Dendritic cell treated with granulocyte-macrophage colony-stimulating factor and Interleukin-4, amounts not matched to agents 40 ng/mL and 50 ng/mL, for 4 days (primary cell): ENCODE measurements around the gene GJC2.

Experiments used
- H3K27ac Mint-ChIP-seq: one replicate; pipeline ENCODE4 v1.8.0; 2022; ENCODE audit warnings: mild to moderate bottlenecking, mixed read lengths
- H3K27me3 Mint-ChIP-seq: one replicate; pipeline ENCODE4 v1.8.0; 2022; ENCODE audit warnings: mild to moderate bottlenecking, mixed read lengths
- H3K36me3 Mint-ChIP-seq: one replicate; pipeline ENCODE4 v1.8.0; 2022; ENCODE audit warnings: low read depth, mixed read lengths
- H3K4me1 Mint-ChIP-seq: one replicate; pipeline ENCODE4 v1.8.0; 2022; ENCODE audit warnings: low read depth, mixed read lengths
- H3K4me3 Mint-ChIP-seq: one replicate; pipeline ENCODE4 v1.8.0; 2022; ENCODE audit warnings: mild to moderate bottlenecking, moderate library complexity, mixed read lengths
- H3K9me3 Mint-ChIP-seq: one replicate; pipeline ENCODE4 v1.8.0; 2022; ENCODE audit warnings: mixed read lengths
- intact Hi-C: fragments of 100-400 bp; cut with micrococcal nuclease; formaldehyde crosslinking; loops from one replicate; pipeline ENCODE4 v1.15.0; 2022

GJC2 gene

DNA sequence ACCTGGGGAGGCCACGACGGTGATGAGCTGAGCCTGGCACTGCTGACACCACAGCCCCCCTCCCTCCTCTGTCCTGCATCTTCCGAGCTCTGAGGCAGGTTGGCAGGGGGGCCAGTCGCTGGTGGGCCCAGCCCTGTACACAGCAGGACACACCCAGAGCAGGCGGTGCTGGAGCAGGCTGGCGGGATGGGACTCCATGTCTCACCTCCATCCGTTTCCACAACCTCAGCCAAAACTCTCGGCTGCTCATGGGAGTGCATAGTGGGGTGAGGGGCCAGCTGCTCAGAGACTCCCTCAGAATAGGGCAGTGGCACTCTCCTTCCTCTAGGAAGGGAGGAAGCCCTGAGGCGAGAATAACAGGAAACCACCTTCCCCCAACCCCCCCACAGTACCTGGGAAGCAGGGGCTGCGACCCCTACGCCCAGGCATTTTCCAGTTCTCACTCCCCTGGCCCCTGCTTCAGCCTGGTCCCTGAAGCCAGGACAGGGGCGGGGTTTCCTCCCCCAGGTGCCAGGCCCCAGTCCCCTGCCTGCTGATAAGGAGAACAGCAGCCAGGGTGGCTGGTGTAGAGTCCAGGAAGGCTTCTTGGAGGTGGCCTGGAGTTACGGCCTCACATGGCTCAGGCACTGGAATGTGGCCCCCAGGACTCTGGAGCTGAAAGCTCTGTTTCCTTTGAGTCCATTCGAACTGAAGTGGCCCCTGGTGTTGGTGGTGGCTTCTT, 12.7 kb downstream of the GJC2 start:
- Mint-ChIP-seq H3K4me1 (peaks cover 50% of the 10 kb centered on the region), H3K27me3 (peaks cover 21% of the 10 kb centered on the region), H3K27ac (peak overlapping the region; percentile 91), H3K9me3 (no peaks in the 10 kb centered on the region), H3K36me3 (no peaks in the 10 kb centered on the region), H3K4me3 (peak overlapping the region; percentile 64)
- intact Hi-C loops, result no loop called here

DNA sequence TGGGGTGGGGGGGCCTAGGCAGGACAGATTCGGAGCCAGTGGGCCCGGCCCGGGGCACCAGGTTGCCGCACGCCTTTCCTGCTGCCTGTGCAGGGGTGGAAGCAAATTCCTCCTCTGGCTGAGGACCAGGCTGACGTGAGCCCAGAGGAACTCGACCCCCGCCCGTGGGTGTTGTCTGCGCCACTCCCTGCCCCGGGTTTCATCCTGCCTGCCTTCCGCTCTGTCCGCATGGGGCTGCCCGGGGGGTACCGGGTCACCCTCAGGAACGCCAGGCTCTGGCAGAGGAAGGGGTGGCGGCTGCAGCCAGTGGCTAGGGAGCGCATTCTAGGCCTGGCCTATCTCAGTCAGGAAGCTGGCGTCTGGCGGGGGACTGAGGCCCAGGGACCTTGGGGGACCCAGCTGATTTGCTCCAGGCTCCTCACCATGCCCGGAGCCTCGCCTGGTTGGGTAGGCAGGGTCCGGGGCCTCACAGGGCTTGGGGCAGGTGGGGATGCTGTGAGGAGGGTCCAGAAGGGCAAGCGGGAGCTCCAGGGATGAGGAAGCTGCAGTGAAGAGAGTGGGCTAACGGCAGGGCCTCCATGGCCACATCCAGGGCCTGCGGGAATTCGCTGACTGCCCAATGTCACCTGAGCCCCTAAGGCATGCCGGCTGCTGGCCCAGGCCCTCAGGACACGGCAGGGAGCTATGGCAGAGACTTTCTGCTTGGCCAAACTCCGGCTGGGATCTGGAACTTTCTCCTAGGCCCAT, 13.4 kb downstream of the GJC2 start:
- Mint-ChIP-seq H3K4me1 (peaks cover 55% of the 10 kb centered on the region), H3K36me3 (no peaks in the 10 kb centered on the region), H3K4me3 (peak overlapping the region; percentile 64), H3K27me3 (peaks cover 21% of the 10 kb centered on the region), H3K27ac (peak overlapping the region; percentile 91), H3K9me3 (no peaks in the 10 kb centered on the region)
- intact Hi-C loops, result no loop called here

DNA sequence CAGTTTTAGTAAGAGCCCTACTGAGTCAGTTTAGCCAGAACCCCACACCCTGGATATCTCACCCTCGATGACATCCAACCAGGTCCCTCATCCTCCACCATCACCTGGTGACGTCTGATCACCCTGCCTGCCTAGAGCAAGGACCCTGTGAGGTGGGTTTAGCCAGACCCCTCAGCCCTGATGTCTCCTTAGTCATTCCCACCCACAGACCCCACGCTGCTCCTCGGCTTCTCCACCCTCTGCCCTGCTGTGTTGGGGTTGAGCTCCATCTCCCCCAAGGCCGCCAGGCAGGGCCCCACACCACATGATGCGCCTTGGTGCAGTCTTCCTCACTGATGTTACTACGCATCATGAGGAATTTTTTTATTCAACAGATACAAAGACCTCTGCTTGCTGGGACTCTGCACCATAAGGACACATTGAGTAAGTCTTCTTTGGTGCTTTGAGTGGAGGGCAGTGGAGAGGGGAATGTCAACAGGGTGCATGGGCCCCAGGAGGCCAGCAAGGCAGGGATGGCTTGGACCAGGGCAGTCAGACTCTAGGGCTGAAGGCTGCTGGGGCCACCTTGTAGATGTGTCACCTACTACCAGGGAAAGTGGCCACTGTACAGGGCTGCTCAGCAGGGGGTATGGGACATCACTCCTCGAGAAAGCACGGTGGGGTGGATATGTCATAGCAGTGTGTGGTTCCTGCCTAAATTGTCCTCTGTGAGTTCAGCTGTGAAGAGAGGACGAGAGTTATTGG, 14.2 kb downstream of the GJC2 start:
- Mint-ChIP-seq H3K36me3 (peaks cover 5% of the 10 kb centered on the region), H3K4me3 (no peak overlapping the region), H3K27ac (peak overlapping the region; percentile 91), H3K4me1 (peaks cover 62% of the 10 kb centered on the region), H3K9me3 (no peaks in the 10 kb centered on the region), H3K27me3 (peaks cover 21% of the 10 kb centered on the region)
- intact Hi-C loops, result no loop called here

DNA sequence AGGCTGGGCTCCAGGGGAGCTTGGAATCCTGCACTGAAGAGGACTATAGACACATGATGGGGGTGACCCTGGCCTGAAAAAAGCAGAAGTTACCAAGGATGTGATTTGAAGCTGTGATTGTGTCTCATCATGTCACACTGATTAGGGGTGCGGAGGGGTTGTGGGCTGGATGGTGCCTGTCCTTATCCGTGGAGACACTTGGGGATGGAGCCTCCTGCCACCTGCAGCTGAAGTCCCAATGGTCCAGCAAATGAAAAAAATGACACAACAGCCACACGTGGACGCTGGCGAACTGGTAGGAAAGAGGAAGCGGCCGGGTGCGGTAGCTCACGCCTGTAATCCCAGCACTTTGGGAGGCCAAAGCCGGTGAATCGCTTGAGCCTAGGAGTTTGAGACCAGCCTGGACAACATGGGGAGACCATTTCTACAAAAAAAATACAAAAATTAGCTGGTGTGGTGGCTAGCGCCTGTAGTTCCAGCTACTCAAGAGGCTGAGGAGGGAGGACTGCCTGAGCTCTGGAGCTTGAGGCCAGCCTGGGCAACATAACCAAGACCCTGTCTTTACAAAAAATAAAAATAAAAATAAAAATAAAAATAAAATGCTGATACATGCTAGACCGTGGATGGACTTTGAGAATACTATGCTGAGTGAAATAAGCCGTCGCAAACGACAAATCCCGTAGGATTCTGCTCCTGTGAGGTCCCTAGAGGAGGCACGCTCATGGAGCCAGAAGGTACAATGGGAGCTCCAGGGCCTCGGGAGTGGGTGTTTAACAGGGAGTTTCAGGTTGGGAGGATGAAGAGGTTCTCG, 15.0 kb downstream of the GJC2 start:
- H3K4me3 Mint-ChIP-seq, result peak overlapping the region; percentile 83
- no peaks in the 10 kb centered on the region for H3K9me3 Mint-ChIP-seq
- peaks cover 5% of the 10 kb centered on the region for H3K36me3 Mint-ChIP-seq
- intact Hi-C loops, result loop anchor here (1.0 to 5.0 kb wide), 4 partner anchors 24 to 323 kb away; partner anchors contain the start of genes ARF1, GUK1, MRPL55 and RNF187
- peak overlapping the region; percentile 91 for H3K27ac Mint-ChIP-seq
- peaks cover 70% of the 10 kb centered on the region for H3K4me1 Mint-ChIP-seq
- peaks cover 21% of the 10 kb centered on the region for H3K27me3 Mint-ChIP-seq

DNA sequence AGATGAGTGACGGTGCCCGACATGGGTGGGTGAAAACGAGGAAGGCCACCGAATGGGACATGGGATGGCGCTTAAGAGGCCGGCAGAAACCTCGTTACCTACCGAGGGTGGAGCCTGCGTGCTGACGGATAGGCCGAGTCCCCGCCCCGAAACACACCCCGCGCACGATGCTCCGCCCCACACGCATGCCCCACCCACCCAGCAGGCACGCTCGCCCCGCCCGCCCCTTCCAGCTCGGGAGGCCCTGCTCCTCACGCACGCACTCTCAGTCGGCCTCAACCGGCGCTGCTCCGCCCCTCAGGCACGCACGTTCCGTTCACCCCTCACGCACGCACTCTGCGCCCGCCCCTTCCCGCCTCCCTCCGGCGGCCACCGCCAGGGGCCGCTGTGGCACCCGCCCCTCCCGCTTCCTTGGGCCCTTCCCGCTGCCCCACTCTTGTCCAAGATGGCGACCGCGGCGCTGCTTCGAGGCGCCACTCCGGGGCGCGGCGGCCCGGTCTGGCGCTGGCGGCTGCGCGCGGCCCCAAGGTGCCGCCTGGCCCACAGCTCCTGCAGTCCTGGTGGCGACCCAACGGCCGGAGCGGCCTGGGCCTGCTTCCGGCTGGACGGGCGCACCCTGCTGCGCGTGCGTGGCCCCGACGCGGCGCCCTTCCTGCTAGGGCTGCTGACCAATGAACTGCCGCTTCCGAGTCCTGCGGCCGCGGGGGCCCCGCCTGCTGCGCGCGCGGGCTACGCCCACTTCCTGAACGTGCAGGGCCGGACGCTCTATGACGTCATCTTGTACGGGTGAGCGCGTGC, 15.8 kb downstream of the GJC2 start, which contains the start of gene IBA57:
TSS of gene IBA57 (plus strand) at position 433 of the 798 bp plus-strand sequence. CDS start at position 446, 13 bp downstream.
- peaks cover 5% of the 10 kb centered on the region for H3K36me3 Mint-ChIP-seq
- peaks cover 71% of the 10 kb centered on the region for H3K4me1 Mint-ChIP-seq
- H3K4me3 Mint-ChIP-seq, result peak within 1 kb of the TSS; percentile 83
- peak within 1 kb of the TSS; percentile 91 for H3K27ac Mint-ChIP-seq
- no peaks in the 10 kb centered on the region for H3K9me3 Mint-ChIP-seq
- intact Hi-C loops, result loop anchor here (1.0 to 5.0 kb wide), 4 partner anchors 25 to 322 kb away; partner anchors contain the start of genes ARF1, GUK1, MRPL55 and RNF187
- peaks cover 21% of the 10 kb centered on the region for H3K27me3 Mint-ChIP-seq

DNA sequence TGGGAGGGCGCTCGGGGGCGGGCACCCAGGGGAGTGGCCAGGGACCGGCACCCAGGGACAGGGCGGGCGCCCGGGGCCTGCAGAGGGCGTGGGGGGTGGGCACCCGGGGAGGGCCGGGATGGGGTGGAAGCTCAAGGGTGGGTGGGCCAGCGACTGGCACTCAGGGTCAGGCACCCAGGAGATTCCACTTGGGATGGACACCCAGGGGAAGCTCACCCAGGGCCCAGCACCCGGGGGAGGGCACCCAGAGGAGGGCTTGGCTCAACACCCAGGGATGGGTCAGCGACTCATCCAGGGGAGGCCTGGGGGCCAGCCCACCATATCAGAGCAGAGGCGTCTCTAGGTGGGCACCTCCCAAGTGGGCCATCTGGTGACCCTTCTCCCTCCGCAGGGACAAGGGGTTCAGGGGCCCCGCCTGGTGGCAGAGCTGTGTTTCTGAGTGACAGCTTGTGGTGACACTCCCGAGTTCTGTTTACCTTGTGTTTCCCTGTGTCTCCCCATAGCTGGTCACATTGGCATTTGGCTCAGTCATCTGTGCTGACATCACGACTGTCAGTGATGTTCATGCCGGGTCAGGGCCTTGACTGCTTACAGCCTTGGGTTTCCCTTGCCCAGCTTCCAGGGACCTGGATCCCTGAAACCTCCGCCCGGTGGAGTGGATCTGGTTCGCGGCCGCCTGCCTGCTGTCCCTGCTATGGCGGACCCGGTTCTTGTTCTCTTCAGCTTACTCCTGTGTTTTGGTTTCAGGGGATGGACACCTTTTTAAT, 16.6 kb downstream of the GJC2 start:
- peaks cover 68% of the 10 kb centered on the region for H3K4me1 Mint-ChIP-seq
- peaks cover 5% of the 10 kb centered on the region for H3K36me3 Mint-ChIP-seq
- intact Hi-C loops, result loop anchor here (5.0 kb wide), 1 partner anchor 321 kb away; the partner anchor contains the start of gene RNF187
- peak overlapping the region; percentile 91 for H3K27ac Mint-ChIP-seq
- peaks cover 21% of the 10 kb centered on the region for H3K27me3 Mint-ChIP-seq
- H3K9me3 Mint-ChIP-seq, result no peaks in the 10 kb centered on the region
- peak overlapping the region; percentile 83 for H3K4me3 Mint-ChIP-seq

GRCh38 chr1:228168563-228169270, 19.0 kb downstream of the GJC2 start:
- H3K27me3 Mint-ChIP-seq, result peaks cover 2% of the 10 kb centered on the region
- H3K4me3 Mint-ChIP-seq, result no peak overlapping the region
- H3K9me3 Mint-ChIP-seq, result no peaks in the 10 kb centered on the region
- peak overlapping the region; percentile 25 for H3K27ac Mint-ChIP-seq
- intact Hi-C loops, result loop anchor here (5.0 kb wide), 1 partner anchor 319 kb away; the partner anchor contains the start of gene RNF187
- H3K36me3 Mint-ChIP-seq, result peaks cover 5% of the 10 kb centered on the region
- peaks cover 45% of the 10 kb centered on the region for H3K4me1 Mint-ChIP-seq

DNA sequence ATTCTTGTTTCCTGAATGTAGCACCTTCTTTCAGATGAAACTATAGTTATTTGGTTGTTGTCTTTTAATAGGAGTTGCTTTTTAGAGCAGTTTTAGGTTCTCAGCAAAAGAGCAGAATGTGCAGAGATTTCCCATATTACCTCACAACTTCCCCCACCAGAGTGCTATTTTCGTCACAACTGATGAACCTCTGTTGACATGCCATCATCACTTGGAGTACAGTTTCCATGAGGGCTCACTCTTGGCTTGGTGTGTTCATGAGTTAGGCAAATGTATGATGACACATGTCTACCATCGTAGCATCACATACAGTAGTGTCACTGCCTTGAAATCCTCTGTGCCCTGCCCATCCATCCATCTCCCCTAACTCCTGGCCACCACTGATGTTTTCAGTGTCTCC, 19.6 kb downstream of the GJC2 start:
- peak overlapping the region; percentile 36 for H3K27ac Mint-ChIP-seq
- no peaks in the 10 kb centered on the region for H3K9me3 Mint-ChIP-seq
- intact Hi-C loops, result loop anchor here (5.0 kb wide), 1 partner anchor 318 kb away; the partner anchor contains the start of gene RNF187
- H3K27me3 Mint-ChIP-seq, result no peaks in the 10 kb centered on the region
- peaks cover 5% of the 10 kb centered on the region for H3K36me3 Mint-ChIP-seq
- H3K4me3 Mint-ChIP-seq, result no peak overlapping the region
- H3K4me1 Mint-ChIP-seq, result peaks cover 39% of the 10 kb centered on the region

DNA sequence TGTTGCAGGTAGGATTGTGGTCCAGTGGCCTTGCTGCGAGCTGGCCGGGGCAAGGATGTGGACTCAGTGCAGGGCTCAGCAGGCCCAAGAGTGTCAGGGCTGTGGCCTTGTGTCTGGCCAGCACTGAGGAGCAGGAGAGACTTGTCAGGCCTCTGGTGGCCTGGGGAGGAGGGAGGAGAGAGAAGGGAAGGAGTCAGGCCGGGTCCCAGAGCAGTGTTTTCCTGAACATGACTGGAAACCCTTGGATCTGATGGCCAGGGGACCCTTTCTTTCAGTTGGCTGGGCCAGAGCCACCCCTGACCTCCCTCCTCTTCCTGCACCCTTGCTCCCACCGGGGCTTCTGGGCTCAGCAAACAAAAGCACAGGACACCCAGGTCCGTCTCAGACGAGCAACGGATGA, 20.9 kb downstream of the GJC2 start:
- H3K4me3 Mint-ChIP-seq, result no peak overlapping the region
- intact Hi-C loops, result no loop called here
- peaks cover 13% of the 10 kb centered on the region for H3K36me3 Mint-ChIP-seq
- no peaks in the 10 kb centered on the region for H3K27me3 Mint-ChIP-seq
- no peaks in the 10 kb centered on the region for H3K9me3 Mint-ChIP-seq
- no peak overlapping the region for H3K27ac Mint-ChIP-seq
- peaks cover 28% of the 10 kb centered on the region for H3K4me1 Mint-ChIP-seq

DNA sequence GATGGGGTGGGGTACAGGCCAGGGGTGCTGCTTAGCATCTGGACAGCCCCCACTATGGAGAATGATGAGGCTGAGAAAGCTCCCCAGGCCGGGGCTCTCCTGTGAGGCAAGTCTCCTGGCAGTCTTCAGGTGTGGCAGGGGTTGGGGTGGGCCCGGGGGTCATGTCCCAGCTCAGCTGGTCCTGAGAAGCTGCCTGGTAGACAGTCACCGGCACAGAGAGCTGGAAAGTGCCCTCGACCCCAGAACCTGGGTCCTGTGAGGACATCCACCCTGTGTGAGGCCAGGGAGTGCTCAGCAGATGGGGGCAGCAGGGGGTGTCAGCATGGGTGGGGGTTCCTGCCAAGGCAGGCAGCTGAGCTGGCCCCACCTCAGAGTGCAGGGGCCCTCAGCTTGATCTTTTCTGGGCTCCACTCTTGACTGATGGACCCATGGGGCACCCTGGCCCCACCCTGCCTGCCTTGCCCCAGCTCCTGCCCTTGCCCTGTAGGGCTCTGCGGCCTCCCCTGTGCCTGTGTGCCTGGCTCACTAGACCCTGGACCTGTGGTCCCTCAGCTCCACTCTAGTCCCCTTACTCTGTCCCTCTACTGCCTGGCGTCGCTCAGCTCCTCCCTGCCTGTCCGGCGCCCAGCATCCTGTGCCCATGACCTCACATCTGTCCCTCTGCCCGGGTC, 21.6 kb downstream of the GJC2 start:
- Mint-ChIP-seq H3K9me3 (no peaks in the 10 kb centered on the region), H3K4me3 (no peak overlapping the region), H3K4me1 (peaks cover 28% of the 10 kb centered on the region), H3K27me3 (no peaks in the 10 kb centered on the region), H3K27ac (no peak overlapping the region), H3K36me3 (peaks cover 20% of the 10 kb centered on the region)
- intact Hi-C loops, result no loop called here
